AG20443 (cell line): ENCODE results near the gene NCF1.
"Not testable (repeated sequence)": the region's sequence is repeated elsewhere in the genome, so short reads cannot be mapped to it uniquely, and the experiment has no call there.

Experiments used
- DNase-seq: peaks from one replicate; pipeline ENCODE4 v3.0.0; 2012; ENCODE audit warnings: low spot score, mixed read lengths

The NCF1 gene

GRCh38 chr7:74773760-74774750 is at the start of gene NCF1:
Gene NCF1 (plus strand): TSS chr7:74774011. CDS start chr7:74774032, 21 bp downstream.
- DNase-seq = not testable (repeated sequence)

DNA sequence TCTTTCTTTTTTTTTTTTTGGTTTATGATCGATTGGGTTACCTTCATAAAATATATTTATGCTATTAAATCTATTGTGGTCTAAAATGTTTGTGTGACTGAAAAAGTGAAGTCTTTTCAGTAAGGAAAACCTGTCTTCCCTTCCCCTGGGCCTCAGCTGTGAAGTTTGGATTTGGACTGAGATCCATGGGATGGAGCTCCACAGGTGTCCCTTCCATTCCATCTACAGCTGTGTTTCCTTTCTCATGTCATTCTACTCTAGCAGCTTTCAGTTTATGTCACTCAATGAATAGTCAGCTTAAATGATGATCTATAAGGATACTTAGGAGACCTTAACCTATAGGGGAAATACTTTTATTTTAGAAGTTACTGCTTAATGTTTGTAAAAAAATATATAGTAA is 48.0 kb upstream of the NCF1 start:
- no peak for DNase-seq

GRCh38 chr7:74726309-74727101 is 47.3 kb upstream of the NCF1 start:
- DNase-seq = no peak

DNA sequence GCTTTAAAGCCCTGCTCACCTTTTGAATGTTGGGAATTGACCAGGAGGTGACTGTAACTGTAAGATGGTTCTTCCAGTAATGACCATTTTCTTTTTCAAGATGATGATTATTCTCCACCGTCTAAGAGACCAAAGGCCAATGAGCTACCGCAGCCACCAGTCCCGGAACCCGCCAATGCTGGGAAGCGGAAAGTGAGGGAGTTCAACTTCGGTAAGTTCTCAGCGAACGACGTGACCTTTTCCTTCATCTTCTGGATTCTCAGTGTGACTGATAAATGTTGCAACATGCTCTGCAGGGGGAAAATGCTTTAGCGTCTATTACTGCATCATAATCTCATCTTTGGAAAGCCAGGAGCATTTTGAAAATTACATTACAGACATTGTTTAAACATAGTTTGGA is 45.1 kb upstream of the NCF1 start:
- DNase-seq = not testable (repeated sequence)

DNA sequence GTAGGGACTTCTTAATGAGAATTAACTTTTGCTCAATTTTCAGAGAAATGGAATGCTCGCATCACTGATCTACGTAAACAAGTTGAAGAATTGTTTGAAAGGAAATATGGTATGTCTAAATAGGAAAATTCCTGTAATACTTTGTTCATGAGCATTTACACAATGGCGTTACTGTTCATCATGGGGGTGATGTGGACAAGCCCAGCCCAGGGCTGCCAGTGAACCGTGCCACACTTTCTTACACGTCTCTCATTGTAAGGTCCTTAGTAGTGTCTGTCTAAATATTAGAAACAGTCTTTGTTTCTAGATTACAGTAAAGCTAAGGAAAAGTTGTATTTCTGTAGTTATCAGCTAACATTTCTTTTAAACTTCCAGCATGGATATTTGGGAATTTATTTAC is 43.6 kb upstream of the NCF1 start:
- DNase-seq = not testable (repeated sequence)

DNA sequence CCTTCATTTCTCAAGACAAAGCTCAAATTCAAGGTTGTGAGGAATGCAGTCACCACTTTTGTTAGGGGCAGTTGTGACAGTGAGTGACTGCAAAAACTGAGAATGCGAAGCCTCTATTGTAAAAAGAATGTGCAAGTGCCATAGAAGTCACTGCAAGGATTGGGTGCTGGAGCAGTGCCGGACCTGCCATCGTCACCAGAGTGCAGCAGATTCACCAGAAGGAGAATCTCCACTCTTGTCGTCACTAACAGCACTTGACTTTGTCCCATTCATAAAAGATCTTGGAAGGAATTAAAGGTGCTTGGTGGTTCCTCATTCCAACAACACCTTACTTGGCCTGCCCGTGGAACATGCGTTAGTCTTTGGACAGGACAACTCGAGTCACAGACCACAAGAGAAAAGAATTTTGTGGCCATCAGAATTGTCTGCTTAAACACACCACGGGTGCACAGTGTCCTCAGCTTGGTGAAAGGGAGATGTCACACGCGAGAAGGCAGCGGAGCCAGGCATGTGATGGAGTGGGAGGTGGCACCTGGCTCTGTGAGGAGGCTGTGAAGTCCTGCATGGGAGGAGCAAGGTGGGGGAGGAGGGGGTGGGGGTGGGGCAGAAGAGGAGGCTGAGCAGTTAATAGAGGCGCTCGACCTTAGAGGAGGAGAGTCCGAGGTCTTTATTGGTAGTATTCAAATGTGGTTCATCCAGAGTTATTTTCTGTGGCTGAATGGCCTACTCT is 33.7 kb upstream of the NCF1 start:
- DNase-seq = not testable (repeated sequence)

DNA sequence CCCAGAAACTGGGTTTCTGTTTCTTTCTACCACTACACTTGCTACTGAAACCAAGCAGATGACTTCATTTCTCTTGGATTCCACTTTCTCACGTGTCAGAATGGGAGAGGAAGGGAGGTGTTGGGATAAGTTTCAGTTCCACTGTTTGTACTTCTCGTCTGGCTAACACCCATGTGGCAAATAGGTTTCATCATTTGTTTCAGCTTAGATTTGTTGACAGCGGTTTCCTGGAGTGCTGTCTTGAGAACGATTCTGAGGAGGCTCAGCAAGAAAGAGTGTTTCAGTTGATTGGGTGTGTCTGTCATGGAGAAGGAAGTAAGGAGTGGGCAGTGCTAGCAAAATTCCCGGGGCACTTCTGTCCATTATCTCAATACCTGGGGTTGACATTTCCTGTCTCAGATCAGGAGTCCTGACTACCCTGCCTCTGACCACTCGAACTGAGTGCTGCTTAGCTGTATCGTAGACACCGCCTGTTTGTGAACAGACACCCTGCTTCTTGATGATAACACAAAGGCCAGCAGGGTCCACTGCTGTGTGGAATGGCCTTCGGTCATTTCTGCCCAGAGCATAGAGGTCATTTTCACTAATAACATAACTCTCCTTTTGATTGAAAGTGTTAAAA is 29.8 kb upstream of the NCF1 start:
- not testable (repeated sequence) for DNase-seq

GRCh38 chr7:74753921-74754482 is 19.8 kb upstream of the NCF1 start:
- not testable (repeated sequence) for DNase-seq

GRCh38 chr7:74756673-74757072 is 17.1 kb upstream of the NCF1 start:
- DNase-seq = not testable (repeated sequence)

- DNase-seq = not testable (repeated sequence)
These were observed 15.5 kb upstream of the NCF1 start for GRCh38 chr7:74758268-74758667.

GRCh38 chr7:74758982-74759381 is 14.8 kb upstream of the NCF1 start:
- not testable (repeated sequence) for DNase-seq

DNA sequence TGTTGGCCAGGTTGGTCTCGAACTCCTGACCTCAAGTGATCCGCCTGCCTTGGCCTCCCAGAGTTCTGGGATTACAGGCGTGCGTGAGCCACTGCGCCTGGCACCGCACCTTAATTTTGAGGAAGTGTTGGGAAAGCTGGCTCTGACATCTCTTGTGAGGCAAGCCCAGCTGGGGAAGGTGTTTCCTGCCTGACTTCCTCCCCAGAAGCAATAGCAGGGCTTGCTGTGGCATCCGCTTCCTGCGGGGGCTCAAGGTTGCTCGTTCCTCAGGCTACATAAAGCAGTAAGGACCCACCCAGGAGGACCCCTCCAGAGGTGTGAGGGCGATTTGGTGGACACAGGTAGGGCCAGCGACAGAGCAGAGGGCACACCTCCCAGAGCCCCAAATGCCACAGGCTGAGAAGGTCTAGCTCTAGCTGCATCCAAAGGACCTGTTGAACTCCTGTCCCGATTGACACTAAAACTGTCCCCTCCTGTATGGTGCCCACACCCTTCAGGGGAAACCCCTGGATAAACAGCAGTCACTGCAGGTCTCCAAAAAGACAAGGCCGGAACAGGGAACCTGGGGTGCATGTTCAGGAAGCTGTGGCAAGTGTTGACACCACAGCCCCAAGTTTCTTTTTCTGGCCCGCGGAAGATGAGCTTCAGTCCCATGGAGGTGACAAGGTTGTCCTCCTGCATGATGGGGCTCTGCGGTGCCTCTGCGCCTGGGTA is 8.4 kb upstream of the NCF1 start:
- not testable (repeated sequence) for DNase-seq

DNA sequence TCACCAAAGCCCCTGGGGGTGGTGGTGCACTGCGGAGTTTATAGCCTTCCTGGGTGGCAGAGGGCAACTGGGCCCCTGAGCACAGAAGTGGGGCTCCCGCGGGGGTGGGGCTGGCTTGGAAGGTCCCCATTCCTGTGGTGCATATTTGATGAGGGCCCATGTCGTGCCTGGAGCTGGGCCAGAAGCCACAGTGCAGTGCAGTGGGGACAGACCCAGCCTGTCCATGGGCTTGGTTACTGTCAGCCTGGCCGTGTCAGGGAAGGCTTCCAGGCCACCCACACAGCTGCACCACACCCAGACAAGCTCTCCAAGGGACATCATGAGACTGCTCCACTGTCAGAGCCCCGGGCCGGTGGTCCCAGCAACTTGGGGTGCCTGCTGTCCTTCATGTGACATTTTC is 7.3 kb upstream of the NCF1 start:
- not testable (repeated sequence) for DNase-seq

DNA sequence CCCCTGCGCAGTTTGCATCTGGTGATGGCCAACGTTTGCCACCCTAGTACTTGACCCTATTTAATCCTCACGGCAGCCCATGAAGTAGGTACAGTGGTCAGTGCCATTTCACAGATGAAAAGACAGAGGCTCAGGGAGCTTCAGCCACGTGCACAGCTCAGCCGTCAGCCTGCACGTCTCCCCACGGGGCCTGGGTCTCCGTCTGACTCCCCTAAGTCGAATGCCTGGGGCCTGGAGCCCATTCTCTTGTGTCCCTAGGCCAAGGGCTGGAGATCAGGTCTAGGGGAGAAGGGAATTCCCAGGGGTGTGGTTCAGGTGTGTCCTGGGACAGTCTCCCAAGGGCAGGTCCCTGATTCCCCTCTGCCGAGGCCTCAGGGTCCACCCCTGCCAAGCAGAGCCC is 6.8 kb upstream of the NCF1 start:
- not testable (repeated sequence) for DNase-seq

- not testable (repeated sequence) for DNase-seq
These were observed 3.7 kb upstream of the NCF1 start for GRCh38 chr7:74770062-74770461.

GRCh38 chr7:74772093-74772492 is 1.7 kb upstream of the NCF1 start:
- DNase-seq = not testable (repeated sequence)

GRCh38 chr7:74775111-74775510 is 1.3 kb downstream of the NCF1 start:
- DNase-seq = not testable (repeated sequence)

DNA sequence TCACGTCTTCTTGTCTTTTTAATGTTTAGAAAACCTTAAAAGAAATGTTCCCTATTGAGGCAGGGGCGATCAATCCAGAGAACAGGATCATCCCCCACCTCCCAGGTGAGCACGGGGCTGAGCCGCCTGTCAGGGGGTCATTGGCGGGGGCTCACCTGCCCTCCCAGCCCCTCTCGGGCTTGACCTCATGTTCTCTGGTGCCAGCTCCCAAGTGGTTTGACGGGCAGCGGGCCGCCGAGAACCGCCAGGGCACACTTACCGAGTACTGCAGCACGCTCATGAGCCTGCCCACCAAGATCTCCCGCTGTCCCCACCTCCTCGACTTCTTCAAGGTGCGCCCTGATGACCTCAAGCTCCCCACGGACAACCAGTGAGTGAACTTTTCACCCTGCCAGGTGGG is 5.2 kb downstream of the NCF1 start:
- DNase-seq = not testable (repeated sequence)

- DNase-seq = not testable (repeated sequence)
These were observed 7.9 kb downstream of the NCF1 start for GRCh38 chr7:74781746-74782145.

GRCh38 chr7:74783595-74783994 is 9.8 kb downstream of the NCF1 start:
- DNase-seq = not testable (repeated sequence)
